ENCODE measurements around the gene ATF6. TPM values are rescaled to one million over a fixed set of nuclear protein-coding genes. Genes with fewer than 3 reads are reported as not detected.

The ATF6 gene
- total RNA-seq, 5 donors from 2014 or later (not counting 1 experiment from before 2014, with no cell fraction given) = 18.7 to 27.6 (median 21.9) TPM

DNA sequence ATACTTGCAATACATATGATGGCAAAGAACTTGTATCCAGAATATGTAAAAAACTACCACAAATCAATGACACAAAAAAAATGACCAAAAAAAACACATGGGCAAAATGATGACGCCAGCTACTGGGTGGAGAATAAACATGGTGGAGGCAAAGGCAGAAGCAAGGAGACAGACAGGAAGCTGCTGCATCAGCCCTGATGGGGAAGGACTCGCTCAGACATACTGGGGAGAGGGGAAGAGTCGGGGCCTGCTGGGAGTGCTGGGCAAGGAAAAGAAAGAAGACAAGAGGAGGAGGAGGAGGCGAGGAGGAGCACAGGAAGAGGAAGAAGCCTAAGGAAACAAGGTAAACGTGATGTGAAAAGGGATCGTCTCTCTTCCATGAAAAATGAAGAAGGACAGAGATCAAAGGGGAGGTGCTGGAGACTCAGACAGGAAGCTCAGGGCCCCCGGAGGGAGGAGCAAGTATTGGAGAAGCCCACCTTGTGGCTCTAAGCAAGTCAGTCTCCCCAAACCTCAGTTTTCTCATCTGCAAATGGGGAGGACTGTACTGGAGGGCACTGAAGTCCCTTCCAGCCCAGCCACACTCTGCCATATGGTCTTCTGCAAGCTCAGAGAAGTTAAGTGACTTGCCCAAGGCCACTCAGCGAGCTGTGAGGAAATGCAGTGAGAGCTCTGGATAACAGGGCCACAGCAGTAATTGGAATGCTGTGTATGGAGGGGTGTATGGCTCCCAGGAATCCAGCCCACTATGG lies 233.4 kb downstream of the ATF6 start:
- Histone ChIP-seq H3K9me3 (no peaks in the 10 kb centered on the region), H3K27me3 (replicated peaks in 1 of 2; ENCODE audit: control insufficient read depth in 2 of 2, extremely low read depth in 1 of 2, insufficient read depth in 2 of 2, low read length in 1 of 2) (peaks cover 0 to 26% of the 10 kb centered on the region in 2 experiments), H3K4me3 (ENCODE audit: control insufficient read depth in 1 of 2, extremely low read depth in 1 of 2, low read length in 1 of 2) (no peak overlapping the region), H3K36me3 (ENCODE audit: control insufficient read depth in 2 of 2, extremely low read depth in 1 of 2, insufficient read depth in 1 of 2, low read length in 1 of 2) (no peaks in the 10 kb centered on the region), H3K4me1 (ENCODE audit: control insufficient read depth in 1 of 2, extremely low read depth in 1 of 2, insufficient read depth in 2 of 2, low read length in 2 of 2) (no peaks in the 10 kb centered on the region), H3K27ac (ENCODE audit: low read length) (no peak overlapping the region)
- WGBS (ENCODE audit: insufficient coverage) = 64% methylated on average over 7 of the region's 8 CpGs
- ChIA-PET POLR2A (no interaction called here), CTCF (no interaction called here)
- Mint-ChIP-seq H3K9me3 (no peaks in the 10 kb centered on the region), H3K27me3 (peaks cover 0 to 3% of the 10 kb centered on the region in 2 donors), H3K36me3 (no peaks in the 10 kb centered on the region), H3K4me3 (no peak overlapping the region), H3K27ac (no peak overlapping the region), H3K4me1 (peaks cover 0 to 11% (median 2%) of the 10 kb centered on the region in 3 donors)
- DNase-seq = no peak
- no peak for ATAC-seq (replicated peaks in 1 of 4)

DNA sequence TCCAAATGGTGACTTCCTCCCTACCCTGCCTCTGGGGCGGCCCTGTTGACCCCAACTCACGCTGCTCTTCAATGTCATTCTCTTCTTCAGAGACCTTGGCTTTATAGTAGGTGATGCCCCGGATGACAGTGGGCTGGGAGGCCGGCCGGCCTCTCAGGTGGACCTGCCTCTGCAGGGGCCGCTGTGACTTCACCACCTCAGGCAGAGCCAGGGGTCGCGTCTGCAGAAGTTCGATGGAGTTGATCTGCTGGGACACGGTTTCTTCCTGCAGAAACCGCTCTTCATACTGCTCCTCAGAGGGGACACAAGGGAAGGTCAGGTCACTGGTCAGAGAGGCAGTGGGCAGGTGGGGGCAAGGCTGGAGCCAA lies 233.9 kb downstream of the ATF6 start:
- no peaks in the 10 kb centered on the region for H3K9me3 Mint-ChIP-seq
- H3K4me1 Mint-ChIP-seq = peaks cover 2 to 16% (median 3%) of the 10 kb centered on the region in 3 donors
- WGBS (ENCODE audit: insufficient coverage) = 85% methylated on average over 10 of the region's 11 CpGs
- ATAC-seq (replicated peaks in 1 of 4) = no peak
- H3K27me3 Mint-ChIP-seq = peaks cover 0 to 8% of the 10 kb centered on the region in 2 donors
- no peaks in the 10 kb centered on the region for H3K36me3 Mint-ChIP-seq
- Histone ChIP-seq H3K4me1 (ENCODE audit: control insufficient read depth in 1 of 2, extremely low read depth in 1 of 2, insufficient read depth in 2 of 2, low read length in 2 of 2) (no peaks in the 10 kb centered on the region), H3K27me3 (replicated peaks in 1 of 2; ENCODE audit: control insufficient read depth in 2 of 2, extremely low read depth in 1 of 2, insufficient read depth in 2 of 2, low read length in 1 of 2) (peaks cover 0 to 28% of the 10 kb centered on the region in 2 experiments), H3K4me3 (ENCODE audit: control insufficient read depth in 1 of 2, extremely low read depth in 1 of 2, low read length in 1 of 2) (no peak overlapping the region), H3K27ac (ENCODE audit: low read length) (no peak overlapping the region), H3K36me3 (ENCODE audit: control insufficient read depth in 2 of 2, extremely low read depth in 1 of 2, insufficient read depth in 1 of 2, low read length in 1 of 2) (no peaks in the 10 kb centered on the region), H3K9me3 (no peaks in the 10 kb centered on the region)
- DNase-seq = no peak
- ChIA-PET POLR2A (no interaction called here), CTCF (no interaction called here)
- H3K27ac Mint-ChIP-seq = no peak overlapping the region
- H3K4me3 Mint-ChIP-seq = no peak overlapping the region

DNA sequence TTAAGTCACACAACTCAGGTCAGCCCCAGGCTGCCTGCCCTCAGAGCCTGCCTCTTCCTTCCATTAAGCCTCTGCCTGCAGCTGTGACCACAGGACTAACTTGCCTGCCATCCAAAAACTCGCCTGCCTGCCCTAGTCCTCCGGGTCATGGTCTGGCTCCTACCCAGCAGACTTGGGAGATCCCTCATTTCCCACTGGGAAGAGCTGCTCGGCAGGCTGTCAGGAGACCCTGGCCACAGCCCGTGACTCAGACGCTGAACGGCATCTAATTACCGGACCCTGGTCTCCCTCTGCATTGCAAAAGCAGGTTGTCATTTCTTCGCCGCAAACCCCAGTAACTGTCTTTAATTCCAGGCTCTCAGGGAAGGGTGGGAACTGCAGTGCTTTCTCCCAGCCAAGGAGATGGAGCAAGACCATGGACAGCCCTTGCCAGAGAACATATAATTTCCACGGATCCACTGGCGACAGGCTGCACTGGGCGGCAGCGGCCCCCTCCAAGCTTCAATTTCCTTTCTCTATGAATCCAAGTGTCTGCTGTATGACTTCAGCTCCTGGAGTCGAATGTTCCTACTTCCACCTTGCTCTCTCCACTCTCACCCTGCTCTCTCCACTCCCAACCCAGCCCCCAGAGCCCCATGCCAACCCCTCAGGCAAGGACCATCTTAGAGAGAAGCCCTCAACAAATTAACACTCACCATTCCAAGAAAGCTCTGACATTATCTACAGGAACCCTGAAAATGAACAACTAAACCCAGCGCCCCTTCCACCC lies 237.1 kb downstream of the ATF6 start:
- no peak for ATAC-seq (replicated peaks in 1 of 4)
- CTCF ChIA-PET = no interaction called here
- Mint-ChIP-seq H3K27me3 (peaks cover 0 to 8% of the 10 kb centered on the region in 2 donors), H3K36me3 (no peaks in the 10 kb centered on the region), H3K9me3 (no peaks in the 10 kb centered on the region), H3K4me3 (no peak overlapping the region), H3K4me1 (peaks cover 3 to 22% (median 3%) of the 10 kb centered on the region in 3 donors), H3K27ac (no peak overlapping the region)
- no peak overlapping the region for H3K27ac ChIP-seq (ENCODE audit: low read length)
- POLR2A ChIA-PET = no interaction called here
- no peaks in the 10 kb centered on the region for H3K36me3 ChIP-seq (ENCODE audit: control insufficient read depth in 2 of 2, extremely low read depth in 1 of 2, insufficient read depth in 1 of 2, low read length in 1 of 2)
- H3K9me3 ChIP-seq = no peaks in the 10 kb centered on the region
- H3K4me3 ChIP-seq (ENCODE audit: control insufficient read depth in 1 of 2, extremely low read depth in 1 of 2, low read length in 1 of 2) = no peak overlapping the region
- no peaks in the 10 kb centered on the region for H3K4me1 ChIP-seq (ENCODE audit: control insufficient read depth in 1 of 2, extremely low read depth in 1 of 2, insufficient read depth in 2 of 2, low read length in 2 of 2)
- no peak for DNase-seq
- WGBS (ENCODE audit: insufficient coverage) = 82% methylated on average over 14 of the region's 15 CpGs
- H3K27me3 ChIP-seq (replicated peaks in 1 of 2; ENCODE audit: control insufficient read depth in 2 of 2, extremely low read depth in 1 of 2, insufficient read depth in 2 of 2, low read length in 1 of 2) = peaks cover 0 to 21% of the 10 kb centered on the region in 2 experiments

DNA sequence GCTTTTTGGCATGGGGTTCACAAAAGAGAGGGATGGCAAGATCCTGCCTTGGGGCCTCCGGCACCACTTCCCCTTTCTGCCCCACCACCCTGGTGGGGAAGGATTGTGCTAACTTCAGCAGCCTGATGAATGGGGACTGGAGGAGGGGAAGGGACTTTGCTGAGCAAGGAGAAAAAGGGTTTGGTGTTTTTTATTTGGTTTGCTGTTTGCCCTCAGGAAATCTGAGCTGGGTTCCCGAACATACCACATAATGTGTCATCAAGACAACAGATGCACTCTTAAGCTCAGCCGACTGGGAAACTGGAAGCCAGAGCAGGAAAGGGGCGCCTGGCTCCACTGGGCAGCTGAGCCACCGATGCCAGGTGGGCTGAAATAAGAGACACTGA lies 237.7 kb downstream of the ATF6 start:
- peaks cover 0 to 8% of the 10 kb centered on the region in 2 donors for H3K27me3 Mint-ChIP-seq
- DNase-seq = peak in 1 of 35 experiments; percentile 12
- Histone ChIP-seq H3K36me3 (ENCODE audit: control insufficient read depth in 2 of 2, extremely low read depth in 1 of 2, insufficient read depth in 1 of 2, low read length in 1 of 2) (no peaks in the 10 kb centered on the region), H3K27ac (ENCODE audit: low read length) (no peak overlapping the region), H3K9me3 (no peaks in the 10 kb centered on the region), H3K4me1 (ENCODE audit: control insufficient read depth in 1 of 2, extremely low read depth in 1 of 2, insufficient read depth in 2 of 2, low read length in 2 of 2) (no peaks in the 10 kb centered on the region), H3K4me3 (ENCODE audit: control insufficient read depth in 1 of 2, extremely low read depth in 1 of 2, low read length in 1 of 2) (no peak overlapping the region), H3K27me3 (replicated peaks in 1 of 2; ENCODE audit: control insufficient read depth in 2 of 2, extremely low read depth in 1 of 2, insufficient read depth in 2 of 2, low read length in 1 of 2) (peaks cover 0 to 23% of the 10 kb centered on the region in 2 experiments)
- H3K4me3 Mint-ChIP-seq = no peak overlapping the region
- H3K36me3 Mint-ChIP-seq = no peaks in the 10 kb centered on the region
- peaks cover 3 to 22% (median 3%) of the 10 kb centered on the region in 3 donors for H3K4me1 Mint-ChIP-seq
- 36% methylated on average over 3 of the region's 5 CpGs for WGBS (ENCODE audit: insufficient coverage)
- no peak for ATAC-seq (replicated peaks in 1 of 4)
- H3K9me3 Mint-ChIP-seq = no peaks in the 10 kb centered on the region
- ChIA-PET POLR2A (interaction anchor here in 1 of 2 donors (0.6 kb wide), 1 partner anchor 44 kb away, joined by 4 read pairs; no protein-coding TSS in a partner anchor), CTCF (interaction anchor here in 1 of 2 donors (0.6 kb wide), 1 partner anchor 388 kb away, joined by 3 read pairs; no protein-coding TSS in a partner anchor)
- no peak overlapping the region for H3K27ac Mint-ChIP-seq

DNA sequence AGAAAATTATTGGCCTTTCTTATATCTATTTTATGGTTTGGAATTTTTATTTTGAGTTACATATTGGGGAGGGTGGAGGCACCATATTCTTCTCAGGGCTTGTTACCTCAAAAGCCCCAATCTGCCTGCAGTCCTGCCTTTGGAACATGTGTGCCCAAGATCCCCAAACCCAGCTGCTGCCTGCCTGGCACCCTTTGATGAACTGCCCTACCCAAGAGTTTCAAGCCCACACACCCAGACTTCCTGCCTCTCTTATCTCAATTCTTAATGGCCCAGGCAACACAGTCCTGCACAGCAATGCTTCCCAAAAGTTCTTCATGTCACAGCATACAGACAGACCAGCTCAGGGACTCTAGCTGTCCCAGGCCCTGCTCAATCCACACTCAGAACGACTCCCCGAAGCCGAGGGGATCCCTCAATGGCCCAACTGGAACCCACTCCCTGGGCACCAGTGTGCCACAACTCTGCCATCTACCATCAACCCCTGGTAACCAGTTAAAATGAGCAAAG lies 238.4 kb downstream of the ATF6 start:
- H3K27ac Mint-ChIP-seq = no peak overlapping the region
- ChIA-PET POLR2A (interaction anchor here in 1 of 2 donors (0.6 kb wide), 1 partner anchor 44 kb away, joined by 4 read pairs; no protein-coding TSS in a partner anchor), CTCF (interaction anchor here in 1 of 2 donors (0.6 kb wide), 1 partner anchor 387 kb away, joined by 3 read pairs; no protein-coding TSS in a partner anchor)
- ATAC-seq (replicated peaks in 1 of 4) = no peak
- no peaks in the 10 kb centered on the region for H3K9me3 Mint-ChIP-seq
- no peaks in the 10 kb centered on the region for H3K36me3 Mint-ChIP-seq
- no peak overlapping the region for H3K4me3 ChIP-seq (ENCODE audit: control insufficient read depth in 1 of 2, extremely low read depth in 1 of 2, low read length in 1 of 2)
- peaks cover 0 to 28% of the 10 kb centered on the region in 2 experiments for H3K27me3 ChIP-seq (replicated peaks in 1 of 2; ENCODE audit: control insufficient read depth in 2 of 2, extremely low read depth in 1 of 2, insufficient read depth in 2 of 2, low read length in 1 of 2)
- no peaks in the 10 kb centered on the region for H3K36me3 ChIP-seq (ENCODE audit: control insufficient read depth in 2 of 2, extremely low read depth in 1 of 2, insufficient read depth in 1 of 2, low read length in 1 of 2)
- H3K27me3 Mint-ChIP-seq = peaks cover 0 to 8% of the 10 kb centered on the region in 2 donors
- H3K27ac ChIP-seq (ENCODE audit: low read length) = no peak overlapping the region
- no peaks in the 10 kb centered on the region for H3K9me3 ChIP-seq
- H3K4me1 ChIP-seq (ENCODE audit: control insufficient read depth in 1 of 2, extremely low read depth in 1 of 2, insufficient read depth in 2 of 2, low read length in 2 of 2) = no peaks in the 10 kb centered on the region
- no peak overlapping the region for H3K4me3 Mint-ChIP-seq
- DNase-seq = no peak
- 54% methylated on average over 3 of the region's 3 CpGs for WGBS (ENCODE audit: insufficient coverage)
- peaks cover 3 to 22% (median 3%) of the 10 kb centered on the region in 3 donors for H3K4me1 Mint-ChIP-seq

DNA sequence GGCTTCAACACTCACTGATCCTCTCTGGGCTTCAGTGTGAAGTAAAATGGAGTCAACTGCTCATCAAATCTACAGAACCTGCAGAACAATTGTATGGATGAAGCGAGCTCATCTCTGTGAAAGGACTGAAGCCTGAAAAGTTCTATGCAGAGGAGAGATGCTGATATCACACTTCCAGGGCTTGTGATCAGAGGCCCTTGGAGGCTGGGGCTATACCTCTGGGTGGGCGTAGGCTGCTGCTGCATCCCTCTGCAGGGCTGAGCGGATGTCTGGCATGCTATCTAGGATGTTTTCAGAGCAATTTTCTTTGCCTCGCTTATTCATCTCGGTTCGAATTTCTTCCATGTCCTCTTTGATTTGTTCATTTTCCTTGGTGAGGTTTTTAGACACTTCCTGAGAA lies 240.0 kb downstream of the ATF6 start:
- DNase-seq (no peak), ATAC-seq (replicated peaks in 1 of 4) (no peak)
- ChIA-PET CTCF (interaction anchor here (0.7 to 0.9 kb wide), 2 partner anchors 28 to 556 kb away, joined by 3 read pairs; partner anchors contain the start of gene UAP1 (in 1 of the 2)), POLR2A (no interaction called here)
- H3K4me1 ChIP-seq (ENCODE audit: control insufficient read depth in 1 of 2, extremely low read depth in 1 of 2, insufficient read depth in 2 of 2, low read length in 2 of 2) = no peaks in the 10 kb centered on the region
- H3K27ac Mint-ChIP-seq = no peak overlapping the region
- H3K4me3 Mint-ChIP-seq = no peak overlapping the region
- peaks cover 3 to 22% (median 3%) of the 10 kb centered on the region in 3 donors for H3K4me1 Mint-ChIP-seq
- no peak overlapping the region for H3K4me3 ChIP-seq (ENCODE audit: control insufficient read depth in 1 of 2, extremely low read depth in 1 of 2, low read length in 1 of 2)
- no peak overlapping the region for H3K27ac ChIP-seq (ENCODE audit: low read length)
- no peaks in the 10 kb centered on the region for H3K9me3 ChIP-seq
- H3K9me3 Mint-ChIP-seq = no peaks in the 10 kb centered on the region
- peaks cover 6 to 8% of the 10 kb centered on the region in 2 donors for H3K27me3 Mint-ChIP-seq
- no peaks in the 10 kb centered on the region for H3K36me3 Mint-ChIP-seq
- H3K27me3 ChIP-seq (replicated peaks in 1 of 2; ENCODE audit: control insufficient read depth in 2 of 2, extremely low read depth in 1 of 2, insufficient read depth in 2 of 2, low read length in 1 of 2) = peaks cover 0 to 41% of the 10 kb centered on the region in 2 experiments
- 66% methylated on average over 5 of the region's 6 CpGs for WGBS (ENCODE audit: insufficient coverage)
- no peaks in the 10 kb centered on the region for H3K36me3 ChIP-seq (ENCODE audit: control insufficient read depth in 2 of 2, extremely low read depth in 1 of 2, insufficient read depth in 1 of 2, low read length in 1 of 2)
